SU-DHL-6 (cell line): Measurements from ENCODE around the gene TADA3.

Experiments used
- H2AFZ ChIP-seq: fragments of 200-600 bp; sonication (generic); 2 replicates; pipeline ENCODE4 v1.6.1; 2014; ENCODE audit warnings: low read depth, mild to moderate bottlenecking, moderate library complexity, mixed read lengths, antibody characterized with exemption, low read length; ENCODE audit not compliant: severe bottlenecking
- H3F3A ChIP-seq: fragments of 200-600 bp; shearing (Covaris generic); 2 replicates; pipeline ENCODE4 v1.6.0; 2016; ENCODE audit warnings: antibody characterized with exemption, mild to moderate bottlenecking; ENCODE audit not compliant: insufficient read depth
- H3K27ac ChIP-seq: fragments of 200-600 bp; sonication (generic); 2 replicates; pipeline ENCODE4 v1.5.1; 2016; ENCODE audit warnings: low read depth, mild to moderate bottlenecking, low read length, moderate library complexity, mixed read lengths
- H3K27me3 ChIP-seq: fragments of 200-600 bp; sonication (generic), shearing (Covaris generic); 2 replicates; pipeline ENCODE4 v1.6.0; 2014; ENCODE audit warnings: mild to moderate bottlenecking, low read length
- H3K36me3 ChIP-seq: fragments of 200-600 bp; sonication (generic); 2 replicates; pipeline ENCODE4 v1.6.1; 2014; ENCODE audit warnings: mild to moderate bottlenecking, low read length, mixed read lengths
- H3K4me2 ChIP-seq: fragments of 300-600, 200-600 bp; shearing (Covaris generic), sonication (generic); 2 replicates; pipeline ENCODE4 v1.6.0; 2014; ENCODE audit warnings: low read length, low read depth, mild to moderate bottlenecking; ENCODE audit not compliant: poor library complexity, severe bottlenecking
- H3K4me3 ChIP-seq: fragments of 200-600 bp; sonication (generic); 2 replicates; pipeline ENCODE4 v1.5.1; 2014; ENCODE audit warnings: antibody characterized with exemption, low read length, mild to moderate bottlenecking, mixed read lengths; ENCODE audit not compliant: insufficient read depth, poor library complexity, severe bottlenecking
- H3K79me2 ChIP-seq: fragments of 200-600 bp; sonication (generic); 2 replicates; pipeline ENCODE4 v1.6.1; 2014; ENCODE audit warnings: mild to moderate bottlenecking, low read length, moderate library complexity; ENCODE audit not compliant: insufficient read depth
- H3K9ac ChIP-seq: fragments of 200-600 bp; sonication (generic); 2 replicates; pipeline ENCODE4 v1.7.0; 2014; ENCODE audit warnings: mild to moderate bottlenecking, low read length
- H3K9me2 ChIP-seq: fragments of 200-600 bp; sonication (generic); replicated peaks from 2 replicates; pipeline ENCODE4 v1.6.1; 2014; ENCODE audit warnings: low read length; ENCODE audit not compliant: insufficient read depth
- H3K9me3 ChIP-seq: fragments of 200-600 bp; sonication (generic); 2 replicates; pipeline ENCODE4 v1.6.1; 2014; ENCODE audit warnings: low read length, mixed read lengths; ENCODE audit not compliant: insufficient read depth
- H4K20me1 ChIP-seq: fragments of 200-600 bp; sonication (generic); 2 replicates; pipeline ENCODE4 v1.6.1; 2014; ENCODE audit warnings: low read depth, mild to moderate bottlenecking, antibody characterized with exemption, low read length, moderate library complexity, mixed read lengths
- EZH2phosphoT487 ChIP-seq: fragments of 200-600 bp; sonication (generic), shearing (Covaris generic); conservative IDR thresholded peaks from 2 replicates; pipeline ENCODE4 v1.6.1; 2018; ENCODE audit warnings: mild to moderate bottlenecking, antibody characterized with exemption, low read length, moderate library complexity, mixed read lengths
- TF ChIP-seq, protein P1 (sequence below): fragments of 200-600 bp; sonication (generic); IDR thresholded peaks from one replicate; pipeline ENCODE4 v1.5.1; 2017; ENCODE audit warnings: antibody characterized with exemption, mild to moderate bottlenecking, low read length, moderate library complexity; ENCODE audit not compliant: insufficient read depth, poor library complexity, severe bottlenecking

TADA3 gene

DNA sequence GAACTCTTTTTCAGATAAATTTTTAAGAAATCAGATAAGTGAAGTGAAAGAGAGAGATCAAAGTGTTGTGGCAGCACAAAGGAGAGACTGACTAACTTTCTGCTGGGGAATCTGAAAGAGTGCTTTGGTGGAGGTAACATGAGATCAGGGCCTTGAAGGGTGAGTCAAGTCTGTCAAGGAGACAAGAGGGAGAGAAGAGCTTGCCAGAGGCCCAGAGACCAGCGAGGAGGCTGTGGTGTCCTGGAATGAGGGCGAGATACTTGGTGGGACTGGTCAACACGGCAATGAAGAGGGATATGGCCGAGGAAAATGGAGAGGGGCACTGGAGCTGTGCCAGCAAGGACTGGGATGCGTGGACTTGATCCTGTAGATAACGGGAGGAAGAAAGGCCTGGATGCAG is 4.6 kb downstream of the TADA3 start:
- 0 out of 2 replicates have a peak, but pooled peaks cover 3% of the 10 kb centered on the region for H3K36me3 ChIP-seq
- H3K27ac ChIP-seq = no peak overlapping the region
- no peaks in the 10 kb centered on the region for H4K20me1 ChIP-seq
- no peak overlapping the region for H3K9ac ChIP-seq
- no peaks in the 10 kb centered on the region for H3K27me3 ChIP-seq
- no peak overlapping the region for H3K4me2 ChIP-seq
- H3K4me3 ChIP-seq = no peak overlapping the region
- no peaks in the 10 kb centered on the region for H3K9me2 ChIP-seq
- peaks cover 15% of the 10 kb centered on the region; the same call in 1 of the 2 replicates for H3F3A ChIP-seq
- peaks cover 7% of the 10 kb centered on the region; the same call in 1 of the 2 replicates for H3K79me2 ChIP-seq
- no peaks in the 10 kb centered on the region for H3K9me3 ChIP-seq
- TF ChIP-seq, protein P1, sequence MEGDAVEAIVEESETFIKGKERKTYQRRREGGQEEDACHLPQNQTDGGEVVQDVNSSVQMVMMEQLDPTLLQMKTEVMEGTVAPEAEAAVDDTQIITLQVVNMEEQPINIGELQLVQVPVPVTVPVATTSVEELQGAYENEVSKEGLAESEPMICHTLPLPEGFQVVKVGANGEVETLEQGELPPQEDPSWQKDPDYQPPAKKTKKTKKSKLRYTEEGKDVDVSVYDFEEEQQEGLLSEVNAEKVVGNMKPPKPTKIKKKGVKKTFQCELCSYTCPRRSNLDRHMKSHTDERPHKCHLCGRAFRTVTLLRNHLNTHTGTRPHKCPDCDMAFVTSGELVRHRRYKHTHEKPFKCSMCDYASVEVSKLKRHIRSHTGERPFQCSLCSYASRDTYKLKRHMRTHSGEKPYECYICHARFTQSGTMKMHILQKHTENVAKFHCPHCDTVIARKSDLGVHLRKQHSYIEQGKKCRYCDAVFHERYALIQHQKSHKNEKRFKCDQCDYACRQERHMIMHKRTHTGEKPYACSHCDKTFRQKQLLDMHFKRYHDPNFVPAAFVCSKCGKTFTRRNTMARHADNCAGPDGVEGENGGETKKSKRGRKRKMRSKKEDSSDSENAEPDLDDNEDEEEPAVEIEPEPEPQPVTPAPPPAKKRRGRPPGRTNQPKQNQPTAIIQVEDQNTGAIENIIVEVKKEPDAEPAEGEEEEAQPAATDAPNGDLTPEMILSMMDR = no peak
- no peak for TF ChIP-seq EZH2phosphoT487
- no peak overlapping the region for H2AFZ ChIP-seq

DNA sequence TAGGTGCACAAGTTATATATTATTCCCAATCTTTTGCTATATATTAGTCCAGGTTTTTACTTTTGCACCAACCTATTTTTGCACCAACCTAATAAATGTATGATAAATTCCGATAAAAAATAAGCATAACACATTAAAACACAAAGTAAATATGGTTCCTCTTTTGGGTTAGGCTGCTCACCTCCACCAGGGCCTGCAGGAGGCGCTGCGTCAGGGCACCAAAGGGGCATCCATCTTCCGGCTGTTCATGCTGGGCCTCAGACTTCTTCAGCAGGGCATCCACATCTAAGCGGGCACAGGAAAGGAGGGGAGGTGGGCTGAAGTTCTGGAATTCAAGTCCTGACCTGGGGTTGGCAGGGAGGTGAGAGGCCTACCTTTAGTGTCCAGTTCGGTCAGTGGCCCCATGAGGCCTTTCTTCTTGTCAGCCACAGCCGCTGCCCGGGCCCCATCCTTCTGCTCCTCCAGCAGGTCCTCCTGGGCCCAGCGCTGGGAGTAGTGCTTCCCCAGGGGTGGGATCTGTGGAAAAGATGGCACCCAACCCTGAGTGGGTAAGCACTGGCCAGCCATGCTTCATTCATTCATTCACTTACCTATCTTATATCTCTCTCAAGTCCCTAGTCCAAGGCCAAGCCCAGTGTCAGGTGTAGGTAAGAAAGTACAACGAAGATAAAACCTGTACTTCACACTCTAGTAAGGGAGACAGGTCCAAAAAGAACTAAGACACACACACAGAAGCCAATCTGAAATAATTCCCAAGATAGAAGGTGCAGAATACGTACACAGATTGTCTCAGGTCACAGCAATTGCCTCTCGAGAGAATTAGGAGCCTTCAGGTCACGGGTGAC is 5.2 kb downstream of the TADA3 start:
- no peak overlapping the region for H3K4me2 ChIP-seq
- TF ChIP-seq EZH2phosphoT487 = no peak
- TF ChIP-seq, protein P1 = peak; percentile 47
- 0 out of 2 replicates have a peak, but pooled peaks cover 3% of the 10 kb centered on the region for H3K36me3 ChIP-seq
- no peak overlapping the region for H3K27ac ChIP-seq
- H3K9ac ChIP-seq = no peak overlapping the region
- H2AFZ ChIP-seq = no peak overlapping the region
- H3K27me3 ChIP-seq = no peaks in the 10 kb centered on the region
- H3F3A ChIP-seq = peaks cover 19% of the 10 kb centered on the region
- H4K20me1 ChIP-seq = no peaks in the 10 kb centered on the region
- peaks cover 7% of the 10 kb centered on the region; the same call in 1 of the 2 replicates for H3K79me2 ChIP-seq
- H3K9me2 ChIP-seq = no peaks in the 10 kb centered on the region
- no peak overlapping the region for H3K4me3 ChIP-seq
- H3K9me3 ChIP-seq = no peaks in the 10 kb centered on the region

DNA sequence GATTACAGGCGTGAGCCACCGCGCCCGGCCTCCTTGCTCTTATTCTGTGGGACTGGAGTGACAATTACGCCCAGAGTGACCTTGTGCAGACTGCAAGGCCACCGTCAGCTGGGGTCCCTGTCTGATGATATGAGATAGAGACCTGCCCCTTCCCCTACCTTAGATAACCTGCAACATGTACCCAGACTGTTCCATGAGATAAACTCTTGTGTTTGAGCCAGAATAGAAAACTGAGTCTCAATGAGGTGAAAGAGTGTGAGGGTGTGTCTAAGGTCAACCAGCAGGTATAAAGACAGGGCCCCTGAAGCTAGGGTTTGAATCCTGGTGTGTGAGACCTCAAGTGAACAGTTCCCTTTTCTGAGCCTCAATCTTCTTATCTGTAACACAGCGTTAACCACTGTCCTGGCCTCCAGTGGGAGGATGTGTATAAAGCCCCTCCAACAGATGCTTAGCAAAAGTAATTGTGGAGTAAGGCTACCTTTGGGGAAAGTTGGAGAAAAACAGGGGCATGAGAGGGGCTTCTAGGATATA is 6.0 kb downstream of the TADA3 start:
- Histone ChIP-seq H3K9me3 (no peaks in the 10 kb centered on the region), H3F3A (peaks cover 25% of the 10 kb centered on the region), H3K4me2 (no peak overlapping the region), H2AFZ (no peak overlapping the region), H3K9me2 (no peaks in the 10 kb centered on the region), H3K9ac (no peak overlapping the region), H3K36me3 (0 out of 2 replicates have a peak, but pooled peaks cover 3% of the 10 kb centered on the region), H3K4me3 (no peak overlapping the region), H4K20me1 (no peaks in the 10 kb centered on the region), H3K79me2 (no peaks in the 10 kb centered on the region), H3K27me3 (no peaks in the 10 kb centered on the region), H3K27ac (no peak overlapping the region)
- TF ChIP-seq EZH2phosphoT487 = no peak
- TF ChIP-seq, protein P1 = no peak
